ENCODE measurements around the gene TMEM62.
"Not testable (repeated sequence)": the region's sequence is repeated elsewhere in the genome, so short reads cannot be mapped to it uniquely, and the experiment has no call there.

Gene TMEM62

GRCh38 chr15:43121863-43122262 lies 11.5 kb upstream of the TMEM62 start:
- no peak for DNase-seq (ENCODE audit: low read depth, low spot score)

GRCh38 chr15:43125100-43125661 lies 8.2 kb upstream of the TMEM62 start:
- no peak for DNase-seq (ENCODE audit: low read depth, low spot score)

- DNase-seq (ENCODE audit: low read depth, low spot score) = no peak
Observed at GRCh38 chr15:43126356-43126755, 7.0 kb upstream of the TMEM62 start.

- no peak for DNase-seq (ENCODE audit: low read depth, low spot score)
Observed at GRCh38 chr15:43127752-43128151, 5.6 kb upstream of the TMEM62 start.

- DNase-seq (ENCODE audit: low read depth, low spot score) = not testable (repeated sequence)
Observed at GRCh38 chr15:43128174-43128979, 5.0 kb upstream of the TMEM62 start.

- no peak for DNase-seq (ENCODE audit: low read depth, low spot score)
Observed at GRCh38 chr15:43128980-43129335, 4.4 kb upstream of the TMEM62 start.

- no peak for DNase-seq (ENCODE audit: low read depth, low spot score)
Observed at GRCh38 chr15:43132830-43133429, 456 bp upstream of the TMEM62 start.

- DNase-seq (ENCODE audit: low read depth, low spot score) = no peak
Observed at GRCh38 chr15:43134157-43134635, 810 bp downstream of the TMEM62 start.

- no peak for DNase-seq (ENCODE audit: low read depth, low spot score)
Observed at GRCh38 chr15:43135351-43135750, 2.0 kb downstream of the TMEM62 start.

GRCh38 chr15:43143203-43143941 lies 10.0 kb downstream of the TMEM62 start:
- no peak for DNase-seq (ENCODE audit: low read depth, low spot score)

- no peak for DNase-seq (ENCODE audit: low read depth, low spot score)
Observed at GRCh38 chr15:43144512-43144911, 11.1 kb downstream of the TMEM62 start.

- DNase-seq (ENCODE audit: low read depth, low spot score) = no peak
Observed at GRCh38 chr15:43146184-43146583, 12.8 kb downstream of the TMEM62 start.

- DNase-seq (ENCODE audit: low read depth, low spot score) = no peak
Observed at GRCh38 chr15:43150191-43150929, 17.0 kb downstream of the TMEM62 start.

GRCh38 chr15:43151688-43152087 lies 18.3 kb downstream of the TMEM62 start:
- DNase-seq (ENCODE audit: low read depth, low spot score) = no peak

- DNase-seq (ENCODE audit: low read depth, low spot score) = no peak
Observed at GRCh38 chr15:43153269-43153668, 19.9 kb downstream of the TMEM62 start.

GRCh38 chr15:43165801-43166325 lies 32.5 kb downstream of the TMEM62 start:
- DNase-seq (ENCODE audit: low read depth, low spot score) = no peak

GRCh38 chr15:43167261-43167660 lies 33.9 kb downstream of the TMEM62 start:
- DNase-seq (ENCODE audit: low read depth, low spot score) = not testable (repeated sequence)

GRCh38 chr15:43168192-43169107 lies 35.1 kb downstream of the TMEM62 start:
- no peak for DNase-seq (ENCODE audit: low read depth, low spot score)

- no peak for DNase-seq (ENCODE audit: low read depth, low spot score)
Observed at GRCh38 chr15:43169888-43170287, 36.5 kb downstream of the TMEM62 start.

- DNase-seq (ENCODE audit: low read depth, low spot score) = not testable (repeated sequence)
Observed at GRCh38 chr15:43175656-43176309, 42.4 kb downstream of the TMEM62 start.
